ENCODE data around the gene SKAP2.
A peak's percentile ranks its signal among the peaks of the same experiment; 100 is the strongest.

SKAP2 gene

GRCh38 chr7:26864309-26865093, at the start of gene SKAP2:
TSS of gene SKAP2 (minus strand) at chr7:26864590. CDS start at chr7:26864429, 161 bp downstream.
- DNase-seq (ENCODE audit: low read depth): peak; percentile 73

GRCh38 chr7:26912933-26913536, 48.6 kb upstream of the SKAP2 start:
- DNase-seq (ENCODE audit: low read depth): no peak

- no peak for DNase-seq (ENCODE audit: low read depth)
Measured at GRCh38 chr7:26912338-26912737, 47.9 kb upstream of the SKAP2 start.

GRCh38 chr7:26910221-26910620, 45.8 kb upstream of the SKAP2 start:
- no peak for DNase-seq (ENCODE audit: low read depth)

- DNase-seq (ENCODE audit: low read depth): no peak
Measured at GRCh38 chr7:26900251-26900650, 35.9 kb upstream of the SKAP2 start.

- DNase-seq (ENCODE audit: low read depth): no peak
Measured at GRCh38 chr7:26899519-26899918, 35.1 kb upstream of the SKAP2 start.

DNA sequence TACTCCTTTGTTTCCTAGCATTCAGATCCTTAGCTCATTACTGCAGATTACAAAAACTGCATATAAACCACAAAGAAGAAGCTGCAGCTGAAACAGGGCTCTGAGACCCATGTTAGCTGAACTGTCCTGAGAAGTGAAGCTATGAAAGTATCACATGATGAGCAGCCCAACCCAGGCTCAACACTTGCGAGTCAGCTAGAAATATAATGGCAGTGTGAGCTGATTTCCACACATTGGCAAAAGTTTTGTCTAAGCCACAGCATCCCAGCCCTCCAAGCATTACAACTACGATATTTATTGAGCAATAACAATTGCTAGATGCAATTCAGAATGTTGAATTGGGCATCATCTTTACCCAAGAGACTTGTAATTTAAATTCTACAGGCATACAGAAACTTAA, 34.5 kb upstream of the SKAP2 start:
- no peak for DNase-seq (ENCODE audit: low read depth)

DNA sequence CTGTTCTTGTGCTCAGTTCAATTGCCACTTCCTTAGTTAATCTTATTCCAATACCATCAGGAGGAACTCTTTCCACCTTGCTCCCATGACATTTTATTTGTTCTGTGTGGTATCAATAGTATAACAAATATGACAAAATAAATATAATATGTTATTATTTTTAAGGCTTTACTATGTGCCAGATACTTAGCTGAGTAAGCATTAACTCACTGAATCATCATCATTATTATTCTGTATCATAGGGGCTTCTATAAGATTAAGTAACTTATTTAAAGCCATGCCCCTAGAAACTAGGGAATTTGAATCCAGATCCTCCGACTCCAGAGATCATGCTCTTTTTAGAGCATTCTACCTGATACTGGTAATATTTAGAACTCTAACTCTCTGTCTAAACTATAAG, 33.5 kb upstream of the SKAP2 start:
- DNase-seq (ENCODE audit: low read depth): no peak

- DNase-seq (ENCODE audit: low read depth): no peak
Measured at GRCh38 chr7:26891400-26892350, 27.3 kb upstream of the SKAP2 start.

GRCh38 chr7:26880852-26881251, 16.5 kb upstream of the SKAP2 start:
- no peak for DNase-seq (ENCODE audit: low read depth)

DNA sequence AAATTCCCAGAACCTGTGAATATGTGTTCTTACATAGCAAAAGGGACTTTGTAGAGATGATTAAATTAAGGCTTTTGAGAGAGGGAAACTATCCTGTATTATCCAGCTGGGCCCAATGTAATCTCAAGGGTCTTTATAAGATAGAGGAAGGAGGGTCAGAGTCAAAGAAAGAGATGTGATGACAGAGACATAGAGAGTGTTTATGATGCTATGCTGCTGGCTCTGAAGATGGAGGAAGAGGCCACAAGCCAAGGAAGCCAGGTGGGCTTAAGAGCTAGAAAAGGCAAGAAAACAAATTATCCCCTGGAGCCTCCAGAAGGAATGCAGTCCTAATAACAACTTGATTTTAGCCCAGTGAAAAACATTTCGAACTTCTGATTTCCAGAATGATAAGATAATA, 15.3 kb upstream of the SKAP2 start:
- no peak for DNase-seq (ENCODE audit: low read depth)

DNA sequence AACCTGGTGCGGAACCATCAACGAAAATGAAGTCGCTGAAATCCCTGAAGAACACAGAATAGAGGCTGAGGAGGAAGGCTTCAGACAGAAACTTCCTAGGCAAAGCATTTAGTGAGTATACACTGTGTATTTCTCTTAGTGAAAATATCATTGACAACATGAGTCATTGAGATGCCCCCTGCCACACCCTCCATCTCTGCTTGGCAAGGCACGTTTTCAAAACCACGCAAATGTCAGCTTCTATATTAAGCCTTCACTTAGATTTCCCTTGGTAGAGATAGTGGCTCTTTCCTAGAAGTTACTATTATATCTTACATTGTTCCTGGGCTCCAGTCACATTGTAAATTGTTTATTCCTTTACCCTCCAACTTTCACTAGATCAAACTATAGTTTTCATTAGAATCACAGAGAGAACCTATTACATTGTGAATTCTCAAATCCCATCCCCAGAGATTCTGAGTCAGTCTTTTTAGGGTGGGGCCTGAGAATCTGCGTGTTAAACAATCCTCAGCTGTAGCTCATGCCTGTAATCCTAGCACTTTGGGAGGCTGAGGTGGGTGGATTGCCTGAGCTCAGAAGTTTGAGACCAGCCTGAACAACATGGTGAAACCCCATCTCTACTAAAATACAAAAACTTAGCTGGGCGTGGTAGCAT, 4.6 kb upstream of the SKAP2 start:
- DNase-seq (ENCODE audit: low read depth): no peak

- no peak for DNase-seq (ENCODE audit: low read depth)
Measured at GRCh38 chr7:26865094-26865388, 651 bp upstream of the SKAP2 start.

DNA sequence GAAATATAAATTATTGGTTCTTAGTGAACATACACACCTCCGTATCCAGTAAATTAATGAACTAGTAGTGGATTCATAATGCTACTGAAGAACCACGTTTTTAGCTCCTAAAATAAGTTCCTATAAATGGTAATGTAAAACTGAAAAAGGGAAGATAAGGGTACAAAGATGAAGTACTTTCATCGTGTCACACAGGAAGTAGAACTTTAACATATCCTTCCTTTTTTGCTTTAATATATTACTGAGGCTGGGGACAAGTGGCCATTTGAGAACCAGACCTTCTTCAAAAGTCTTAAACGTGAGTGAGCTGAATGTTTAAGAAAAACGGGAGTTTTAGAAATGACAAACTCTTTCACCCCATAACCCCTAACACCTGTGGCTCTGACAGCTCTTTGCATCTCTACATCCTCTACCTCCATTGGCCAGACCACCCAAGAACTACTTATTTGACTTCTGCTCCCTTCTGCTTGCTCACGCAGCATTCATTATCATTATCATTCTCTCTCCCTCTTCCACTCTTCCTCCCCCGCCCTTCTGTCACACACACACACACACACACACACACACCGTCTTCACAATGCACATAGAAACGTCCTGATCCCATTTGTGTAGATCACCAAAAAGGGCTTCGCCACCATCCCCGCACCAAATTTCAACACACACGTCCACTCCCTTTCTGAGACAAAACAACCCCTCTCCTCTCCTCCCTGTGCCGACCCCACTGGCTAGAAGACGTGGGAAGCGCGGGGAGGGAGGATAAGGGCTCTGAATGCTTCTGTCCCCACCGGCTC, 677 bp downstream of the SKAP2 start:
- no peak for DNase-seq (ENCODE audit: low read depth)

DNA sequence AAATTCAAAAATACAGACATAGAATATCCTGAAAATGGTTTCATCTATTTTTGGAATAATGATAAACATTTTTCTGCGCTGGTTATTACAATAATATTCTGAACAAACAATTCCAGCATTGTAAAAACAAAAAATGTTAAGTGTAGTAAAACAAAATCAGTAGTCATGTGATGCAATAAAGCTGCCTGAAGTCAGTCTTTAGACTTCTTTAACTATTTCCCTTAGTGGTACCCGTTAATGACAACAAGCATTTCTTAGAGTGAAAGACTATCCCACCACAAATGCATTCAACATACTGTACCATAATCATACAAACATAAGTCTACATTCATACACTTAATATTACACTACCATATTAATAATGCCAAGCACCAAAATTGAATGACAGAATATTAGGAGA, 1.6 kb downstream of the SKAP2 start:
- DNase-seq (ENCODE audit: low read depth): no peak

DNA sequence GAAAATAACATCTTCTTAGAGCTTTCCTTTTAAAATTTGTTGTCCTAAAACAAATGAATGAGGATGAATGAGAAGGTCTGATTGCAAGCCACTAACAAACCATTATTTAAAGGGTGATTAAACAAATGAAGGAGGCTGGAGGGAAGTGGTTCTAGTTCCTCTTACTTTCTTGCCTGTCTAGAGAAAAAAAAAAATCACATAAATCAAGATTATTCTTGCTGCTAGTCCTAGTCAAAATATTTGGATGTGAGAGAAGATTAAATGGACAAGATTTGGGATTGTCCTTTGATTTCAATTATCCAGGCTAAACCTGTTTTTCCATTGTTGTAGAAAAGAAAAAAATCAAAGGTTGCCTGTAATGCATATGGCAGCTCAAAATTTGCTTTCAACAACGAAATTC, 3.3 kb downstream of the SKAP2 start:
- DNase-seq (ENCODE audit: low read depth): no peak

DNA sequence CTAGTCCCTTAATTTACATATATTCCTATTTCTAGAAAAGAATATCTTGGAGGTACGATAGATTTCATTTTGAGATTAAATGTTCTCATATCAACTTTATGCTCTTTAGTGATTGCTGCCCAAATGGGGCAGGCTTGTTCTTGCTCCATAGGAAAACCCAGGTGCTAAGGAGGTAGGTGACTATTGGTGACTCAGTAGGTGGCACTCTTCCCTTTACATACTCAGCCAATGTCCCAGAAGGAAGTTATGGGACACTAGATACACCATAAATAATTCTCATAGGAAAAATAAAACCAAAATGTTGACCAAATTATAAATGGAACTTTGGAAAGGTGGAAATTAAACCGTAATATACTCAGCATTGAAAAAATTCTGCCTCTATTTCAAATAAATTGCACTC, 4.0 kb downstream of the SKAP2 start:
- no peak for DNase-seq (ENCODE audit: low read depth)

DNA sequence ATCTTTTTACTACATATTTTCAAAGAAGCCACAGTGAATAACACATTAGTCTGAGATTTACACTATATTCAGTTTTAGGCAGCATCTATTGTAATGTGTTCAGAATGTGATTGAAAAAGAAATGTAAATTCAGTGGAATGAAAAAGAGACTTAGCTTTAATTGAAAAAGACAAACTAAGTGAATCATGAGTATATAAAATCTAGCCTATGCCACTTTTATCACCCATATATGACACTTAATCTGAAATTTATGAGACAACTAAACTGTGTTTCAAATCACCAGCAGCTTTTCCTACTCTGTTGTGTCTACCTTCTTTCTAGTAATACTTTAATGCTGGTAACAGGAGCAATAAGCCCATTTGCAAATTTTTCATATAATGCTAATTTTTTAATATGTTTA, 4.7 kb downstream of the SKAP2 start:
- no peak for DNase-seq (ENCODE audit: low read depth)

- DNase-seq (ENCODE audit: low read depth): no peak
Measured at GRCh38 chr7:26858735-26859134, 5.7 kb downstream of the SKAP2 start.

DNA sequence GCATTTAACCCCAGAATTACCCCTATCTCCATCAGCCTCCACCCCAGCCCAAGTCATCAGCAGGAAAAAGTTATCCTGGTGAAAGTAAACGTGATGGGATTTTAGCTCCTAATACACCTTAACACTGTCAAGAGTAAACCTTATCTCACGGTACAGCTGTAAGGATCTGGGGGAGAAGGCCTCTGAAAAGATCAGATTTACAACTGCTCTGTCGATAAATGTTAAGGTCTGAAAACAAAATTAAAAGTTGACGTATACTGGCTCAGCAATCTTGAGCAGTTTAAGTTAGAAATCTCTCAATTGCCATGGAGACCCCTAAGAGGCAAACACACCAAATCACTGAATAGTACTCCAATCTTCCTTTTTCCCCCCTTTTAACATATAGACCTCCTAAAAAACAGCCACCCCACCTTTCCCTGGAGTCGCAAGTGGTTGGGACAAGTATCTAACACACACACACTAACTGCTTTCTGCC, 6.1 kb downstream of the SKAP2 start:
- DNase-seq (ENCODE audit: low read depth): no peak

DNA sequence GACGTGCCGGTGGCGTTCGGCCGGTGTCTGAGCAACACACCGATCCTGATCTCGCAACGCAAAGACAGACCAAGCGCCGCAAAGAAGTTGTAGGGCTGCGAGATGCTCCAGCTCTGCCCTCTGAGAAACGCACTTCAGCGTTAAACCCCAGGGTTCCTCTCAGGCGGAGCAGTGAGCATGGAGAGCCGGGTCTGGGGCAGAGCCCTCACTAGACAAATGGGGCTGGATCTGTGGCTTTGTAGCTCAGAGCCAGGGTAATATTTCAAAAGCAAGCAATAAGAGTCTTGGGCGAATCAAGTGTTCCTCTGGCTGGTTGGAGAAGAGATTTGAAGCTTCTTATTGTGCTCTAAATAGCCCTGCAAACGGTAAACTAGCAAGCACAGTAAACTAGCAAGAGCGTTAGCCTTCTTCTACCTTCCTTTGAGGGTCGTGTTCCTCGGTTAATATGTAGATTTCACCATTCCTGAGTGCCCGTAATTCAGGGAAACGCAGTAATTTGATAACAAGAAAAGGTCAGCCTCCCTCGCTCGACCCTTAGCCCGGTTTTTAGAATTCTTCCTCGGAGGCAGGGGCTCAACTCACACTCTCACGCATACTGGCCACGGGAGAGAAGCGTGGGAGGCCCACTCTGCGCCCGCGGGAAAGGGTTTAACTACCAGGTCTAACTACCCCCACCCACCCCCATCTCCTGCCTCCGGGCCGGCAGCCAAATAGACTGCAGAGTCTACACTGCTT, 6.7 kb downstream of the SKAP2 start:
- no peak for DNase-seq (ENCODE audit: low read depth)
